HG02571 (cell line): Measurements from ENCODE around the gene LRRK1.

Experiments used
- ATAC-seq: cut with Tn5 transposase; IDR thresholded peaks from one replicate; pipeline ENCODE4 v1.9.1; 2021; ENCODE audit warnings: mild to moderate bottlenecking, moderate library complexity; ENCODE audit not compliant: unreplicated experiment

Gene LRRK1

DNA sequence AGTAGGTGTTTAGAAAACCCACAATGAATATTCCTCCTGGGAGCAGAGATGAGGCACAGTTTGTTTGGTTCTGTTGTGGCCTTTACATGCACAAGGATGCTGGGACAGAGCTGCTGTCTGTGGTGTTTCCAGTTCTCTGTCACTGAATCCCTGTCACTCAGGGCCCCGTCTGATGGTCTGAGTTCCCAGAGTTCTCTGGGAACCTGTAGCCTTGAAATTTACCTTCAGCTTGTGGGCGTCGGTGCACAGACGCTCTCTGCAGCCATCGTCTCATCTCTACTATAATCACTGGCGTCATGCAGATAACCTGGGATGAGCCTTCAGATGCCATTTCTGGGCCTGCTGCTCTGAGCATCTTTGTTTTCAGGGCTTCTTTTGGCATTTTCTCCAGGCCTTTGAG lies 81.9 kb downstream of the LRRK1 start:
- no peak for ATAC-seq

DNA sequence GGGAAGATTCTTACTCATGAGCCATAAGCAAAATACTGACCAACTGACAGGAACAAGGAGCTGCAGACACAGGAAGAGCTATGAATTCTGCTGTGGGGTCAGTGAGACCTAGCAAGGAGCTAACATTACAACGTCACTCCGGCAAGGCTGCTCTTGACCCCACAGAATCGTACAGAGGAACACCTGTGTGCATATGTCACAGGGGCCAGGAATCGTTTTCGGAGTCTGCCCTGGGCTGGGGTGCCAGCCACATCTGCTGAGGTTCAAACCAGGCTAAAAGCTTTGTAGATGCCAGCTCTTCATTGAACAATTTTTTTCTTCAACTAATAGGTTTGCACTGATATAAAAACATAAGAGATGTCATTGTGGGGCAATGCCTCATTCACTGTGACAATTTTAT lies 82.6 kb downstream of the LRRK1 start:
- ATAC-seq, result no peak

DNA sequence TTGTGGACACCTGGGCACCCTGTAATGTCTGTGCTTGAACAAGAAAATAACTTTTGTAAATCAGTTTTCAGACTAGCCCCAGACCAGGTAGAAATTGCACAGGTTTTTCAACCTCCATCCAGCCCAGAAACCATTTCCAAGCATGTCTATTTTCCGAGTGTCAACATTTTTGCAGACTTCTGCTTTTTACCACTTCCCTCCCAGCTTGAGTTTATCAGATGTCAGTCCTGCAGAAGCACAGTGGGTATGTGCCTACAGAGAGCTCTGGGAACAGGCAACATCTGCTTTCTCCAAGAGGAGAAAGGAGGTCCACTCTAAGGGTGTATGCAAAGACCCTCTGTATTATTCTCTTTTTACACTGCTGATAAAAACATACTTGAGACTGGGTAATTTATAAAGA lies 83.9 kb downstream of the LRRK1 start:
- no peak for ATAC-seq

DNA sequence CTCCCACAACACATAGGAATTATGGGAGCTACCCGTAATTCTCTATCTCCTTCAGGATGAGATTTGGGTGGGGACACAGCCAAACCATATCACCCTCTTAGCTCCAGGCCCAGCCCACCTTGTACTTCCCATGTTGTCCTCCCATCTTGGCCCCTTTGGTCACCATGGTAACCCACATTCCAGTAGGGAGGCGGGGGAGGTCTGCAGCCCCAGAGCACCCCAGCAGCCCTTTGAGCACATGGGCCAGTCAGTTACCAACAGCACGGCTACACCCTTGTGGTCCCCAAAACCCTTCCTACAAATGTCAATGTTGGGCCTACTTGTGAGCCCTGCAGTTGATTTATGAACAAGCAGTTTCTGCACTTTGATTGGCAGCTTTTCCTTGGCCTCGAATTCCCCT lies 84.5 kb downstream of the LRRK1 start:
- ATAC-seq, result no peak

DNA sequence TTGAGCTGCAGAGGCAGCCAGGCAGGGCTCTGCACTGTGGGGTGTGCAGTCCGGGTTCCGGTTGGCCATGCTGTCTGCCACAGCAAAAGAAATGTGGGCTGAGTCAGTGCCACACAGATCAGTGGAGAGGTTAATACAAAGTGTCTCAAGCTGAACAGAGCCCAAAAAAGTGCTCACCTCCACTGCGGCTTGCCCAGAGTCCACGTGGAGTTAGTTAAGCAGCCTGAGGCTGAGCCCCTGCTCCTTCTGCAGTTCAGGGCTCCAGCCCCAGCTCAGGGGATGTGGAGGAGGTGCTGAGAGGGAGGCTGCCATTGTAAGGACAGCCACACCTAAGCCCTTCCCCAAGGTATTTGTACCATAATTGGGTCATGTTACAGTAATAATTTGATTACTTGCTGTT lies 85.3 kb downstream of the LRRK1 start:
- ATAC-seq, result no peak

DNA sequence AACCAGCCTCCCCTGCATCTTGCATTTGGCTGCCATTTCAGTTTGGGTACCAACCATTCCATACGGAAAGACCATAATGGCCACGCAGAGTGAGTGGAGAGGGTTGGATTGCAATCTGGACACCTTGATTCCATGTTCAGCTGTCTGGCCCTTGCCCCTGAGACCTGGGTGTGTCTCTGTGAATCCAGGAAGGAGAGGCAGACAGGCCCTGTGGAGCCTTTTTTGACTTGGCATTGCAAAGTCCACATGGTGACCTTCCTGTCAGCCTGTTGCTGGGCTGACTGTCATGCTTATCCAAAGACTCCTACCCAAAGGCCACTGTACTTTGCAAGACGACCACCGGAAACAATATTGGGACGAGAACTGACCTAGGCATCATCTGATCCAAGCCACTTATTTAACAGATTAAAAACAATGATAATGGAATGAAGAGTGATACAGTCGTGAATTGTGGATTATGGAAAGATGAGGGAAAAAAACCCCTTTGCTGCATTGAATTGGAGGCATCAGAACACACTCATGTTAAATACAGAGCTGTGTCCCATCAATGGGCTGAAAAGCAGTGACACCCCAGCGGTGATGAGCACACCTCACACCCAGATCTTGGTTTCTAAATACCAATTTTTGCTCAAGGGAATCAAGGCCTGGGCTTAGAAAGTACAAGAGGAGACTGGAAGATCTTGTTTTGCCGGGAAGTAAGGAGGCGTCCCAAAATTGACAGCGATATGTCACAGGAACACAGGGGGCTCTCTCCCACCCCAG lies 86.0 kb downstream of the LRRK1 start:
- no peak for ATAC-seq

DNA sequence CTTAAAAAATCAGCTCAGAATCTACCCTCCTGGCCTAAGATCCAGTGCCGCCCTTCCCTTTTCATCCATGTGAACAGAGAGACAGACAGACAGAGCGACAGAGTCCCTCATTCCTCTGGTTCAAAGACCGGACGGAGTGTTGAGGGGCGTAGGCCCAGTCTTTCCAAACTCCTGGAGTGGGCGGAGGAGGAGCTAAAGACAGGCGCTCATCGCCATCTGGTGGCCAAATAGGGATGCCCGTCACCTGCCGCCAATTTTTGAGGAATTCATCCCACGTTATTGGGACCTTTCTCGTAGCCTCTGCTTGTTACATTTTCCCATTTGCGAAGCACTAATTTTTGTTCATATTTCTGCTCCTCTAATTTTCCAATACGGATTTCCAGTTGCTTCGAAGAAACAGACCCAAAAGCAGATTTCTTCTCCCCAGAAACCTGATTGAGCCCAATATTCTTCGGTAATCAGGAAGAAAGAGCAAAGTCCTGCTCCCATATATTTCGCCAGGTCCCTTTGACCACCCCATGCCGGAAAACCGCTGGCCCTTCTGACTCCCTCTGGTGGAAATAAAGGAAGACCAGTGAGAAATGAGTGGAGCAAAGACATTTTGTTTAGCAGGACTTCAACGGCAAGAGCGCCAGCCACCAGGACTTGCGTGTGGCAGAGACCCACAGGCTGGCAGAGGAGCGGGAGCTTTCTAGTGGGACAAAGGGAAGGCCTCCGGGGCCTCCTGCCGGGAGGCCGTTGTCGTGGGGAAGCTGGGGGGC lies 88.0 kb downstream of the LRRK1 start:
- no peak for ATAC-seq

DNA sequence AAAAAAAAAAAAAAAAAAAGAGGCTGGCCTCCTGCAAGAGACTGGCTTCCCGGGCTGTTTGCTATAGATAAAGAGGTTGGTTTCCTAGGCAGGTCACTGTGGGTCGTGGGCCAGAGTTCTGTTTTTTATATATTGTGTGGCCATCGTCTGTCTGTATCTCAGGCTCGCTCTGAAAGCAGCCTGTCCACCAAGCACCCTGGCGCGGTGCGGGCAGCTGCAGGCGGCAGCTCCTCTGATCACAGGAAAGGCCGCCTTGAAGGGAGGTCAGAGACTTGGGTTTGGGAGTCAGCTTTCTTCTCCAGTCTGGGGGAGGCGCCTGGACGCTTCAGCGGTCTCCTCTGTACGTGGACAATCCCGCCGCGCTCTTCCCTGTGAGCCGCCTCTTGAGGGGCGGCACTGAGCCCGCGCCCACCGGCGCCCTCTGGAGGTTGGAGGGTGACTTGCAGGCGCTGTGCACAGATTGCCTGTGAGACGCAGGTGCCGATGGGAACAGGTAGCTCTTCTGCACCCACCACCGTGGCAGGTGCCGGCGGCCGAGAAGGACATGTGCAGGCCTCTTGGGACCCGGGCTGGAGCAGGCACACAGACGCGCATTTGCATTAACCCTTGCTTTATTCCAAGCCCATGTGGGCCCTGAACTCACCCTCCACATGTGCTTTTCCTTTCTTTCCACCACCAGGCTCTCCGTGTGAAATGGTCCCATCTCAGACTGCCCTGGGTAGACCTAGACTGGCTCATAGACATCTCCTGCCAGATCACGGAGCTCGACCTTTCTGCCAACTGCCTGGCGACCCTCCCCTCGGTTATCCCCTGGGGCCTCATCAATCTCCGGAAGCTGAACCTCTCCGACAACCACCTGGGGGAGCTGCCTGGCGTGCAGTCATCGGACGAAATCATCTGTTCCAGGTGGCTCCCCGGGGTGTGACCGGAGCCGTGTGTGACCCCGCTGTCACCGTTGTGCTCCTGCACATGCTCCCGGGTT lies 89.3 kb downstream of the LRRK1 start:
- ATAC-seq, result peak; percentile 76

DNA sequence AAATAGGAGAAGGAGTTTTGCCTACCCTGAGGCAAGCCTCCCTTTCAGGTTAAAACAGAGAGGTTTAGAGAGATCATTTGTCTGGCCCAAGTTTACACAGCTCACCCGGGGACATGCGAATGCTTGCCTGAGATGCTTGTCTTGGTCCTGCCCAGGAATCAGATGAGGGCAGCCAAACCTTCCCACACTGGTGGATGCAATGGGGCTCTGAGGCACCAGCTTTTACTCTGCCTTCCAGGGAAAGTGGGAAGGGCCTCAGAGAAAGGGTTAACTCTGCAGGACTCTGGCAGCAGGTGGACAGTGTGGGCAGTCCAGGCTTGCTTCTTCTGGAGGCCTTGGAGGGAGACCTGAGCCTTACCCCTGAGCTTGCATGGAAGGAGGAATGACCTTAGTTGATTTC lies 90.0 kb downstream of the LRRK1 start:
- ATAC-seq, result no peak

DNA sequence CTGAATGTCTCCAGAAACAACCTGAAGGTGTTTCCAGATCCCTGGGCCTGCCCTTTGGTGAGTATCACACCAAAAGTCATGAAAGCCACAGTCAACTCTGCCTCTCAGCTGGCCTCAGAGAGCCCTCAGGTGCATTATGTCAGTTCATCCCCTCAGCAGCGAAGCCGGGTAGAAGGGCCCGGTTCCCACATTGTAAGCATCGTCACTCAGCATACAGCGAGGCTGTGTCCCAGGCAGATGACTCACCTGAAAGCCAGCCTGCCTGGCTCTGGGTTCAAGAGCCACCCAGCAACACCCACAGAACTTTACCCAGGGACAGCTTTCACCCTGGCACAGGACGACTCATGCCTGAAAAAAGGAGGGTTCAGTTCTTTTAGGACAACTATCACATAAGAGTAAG lies 91.6 kb downstream of the LRRK1 start:
- no peak for ATAC-seq

DNA sequence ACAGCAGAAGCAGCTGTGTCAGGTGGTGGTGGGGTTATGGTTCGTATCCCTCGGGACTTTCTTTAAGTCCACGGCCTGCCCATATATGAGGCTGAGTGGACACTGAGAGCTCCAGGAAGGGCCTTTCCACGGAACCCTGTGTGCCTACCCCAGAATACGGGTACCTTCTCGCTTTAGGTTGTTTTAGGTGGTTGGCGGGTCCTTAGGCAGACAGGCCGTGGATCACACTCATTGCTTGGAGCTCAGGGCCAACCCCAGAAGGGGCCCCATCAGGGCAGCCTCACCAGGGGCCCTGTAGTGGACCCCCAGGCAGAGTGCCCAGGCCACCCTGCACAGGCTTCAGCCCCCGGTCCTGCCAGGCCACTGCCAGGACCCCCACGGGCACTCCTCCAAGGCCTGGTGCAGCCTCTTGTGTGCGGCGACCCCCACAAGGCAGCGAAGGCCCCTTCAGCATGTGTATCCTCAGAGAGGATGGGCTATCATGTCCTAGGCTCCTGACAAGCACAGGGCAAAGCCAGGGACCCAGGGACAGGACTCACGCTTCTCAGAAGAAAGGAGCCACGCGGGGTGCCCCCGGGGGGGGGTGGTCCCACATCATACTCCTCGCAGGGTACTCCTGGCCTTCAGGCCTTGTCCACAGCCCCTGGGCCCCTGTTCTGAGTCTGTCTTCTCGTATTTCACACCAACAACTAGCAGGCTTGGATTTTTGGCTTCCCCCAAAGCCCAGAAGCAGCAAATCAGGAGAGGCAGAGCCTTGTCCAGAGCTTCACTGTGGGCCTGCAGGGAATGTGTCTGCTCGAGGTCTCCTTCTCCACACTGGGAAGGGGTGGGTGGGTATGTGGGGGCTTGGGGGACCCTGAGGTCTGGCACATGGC lies 93.4 kb downstream of the LRRK1 start:
- no peak for ATAC-seq

DNA sequence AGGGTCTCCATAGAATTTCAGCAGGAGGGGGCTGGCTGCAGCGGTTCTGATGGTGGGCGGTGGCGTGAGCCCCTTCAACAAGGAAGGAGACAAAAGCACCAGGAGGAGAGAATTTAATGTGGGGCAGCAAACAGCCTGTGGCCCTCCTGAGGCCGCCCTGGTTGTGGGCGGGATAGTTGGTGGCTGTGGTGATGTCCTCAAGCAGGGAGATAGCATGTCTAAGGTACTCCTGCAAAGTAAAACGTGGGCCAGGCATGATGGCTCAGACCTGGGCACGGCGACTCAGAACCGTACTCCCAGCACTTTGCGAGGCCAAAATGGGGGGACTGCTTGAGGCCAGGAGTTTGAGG lies 94.0 kb downstream of the LRRK1 start:
- ATAC-seq, result no peak

DNA sequence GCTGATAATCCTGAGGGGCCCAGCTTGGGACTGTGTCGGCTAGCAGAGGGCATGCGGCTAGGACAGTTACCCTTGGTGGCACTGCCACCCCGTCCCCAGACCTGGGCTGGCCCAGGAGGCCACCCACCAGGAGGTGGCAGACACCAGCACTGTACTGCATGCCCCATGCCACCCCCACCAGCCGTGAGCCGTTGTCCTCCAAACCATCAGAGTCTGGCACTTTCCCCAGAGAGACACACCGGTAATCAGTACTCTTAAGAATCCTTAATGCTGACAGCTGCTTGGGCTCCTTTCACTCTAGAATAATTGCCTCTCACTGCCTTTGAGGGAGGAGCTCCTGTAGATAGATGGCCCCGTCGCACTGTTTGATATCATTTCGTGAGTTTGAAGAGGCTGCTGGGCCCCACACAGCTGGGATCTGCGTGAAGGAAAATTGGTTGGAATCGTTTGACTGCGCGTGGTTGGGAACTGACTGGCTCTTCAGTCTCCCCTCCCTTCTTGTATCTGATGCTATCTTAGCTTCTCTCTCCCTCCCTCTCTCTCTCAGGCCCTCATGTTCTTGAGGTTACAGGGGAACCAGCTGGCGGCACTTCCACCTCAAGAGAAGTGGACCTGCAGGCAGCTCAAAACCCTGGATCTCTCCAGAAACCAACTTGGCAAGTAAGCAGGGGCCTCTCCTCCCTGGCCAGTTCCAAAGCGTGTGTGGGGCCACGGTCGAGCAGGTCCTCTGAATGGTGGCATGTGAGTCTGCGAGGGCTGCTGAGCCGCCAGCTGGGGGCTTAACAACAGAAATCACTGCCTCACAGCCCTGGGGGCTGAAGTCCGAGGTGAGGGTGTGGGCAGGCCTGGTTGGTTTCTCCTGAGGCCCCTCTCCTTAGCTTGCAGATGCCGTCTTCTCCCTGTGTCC lies 94.9 kb downstream of the LRRK1 start:
- ATAC-seq, result no peak

DNA sequence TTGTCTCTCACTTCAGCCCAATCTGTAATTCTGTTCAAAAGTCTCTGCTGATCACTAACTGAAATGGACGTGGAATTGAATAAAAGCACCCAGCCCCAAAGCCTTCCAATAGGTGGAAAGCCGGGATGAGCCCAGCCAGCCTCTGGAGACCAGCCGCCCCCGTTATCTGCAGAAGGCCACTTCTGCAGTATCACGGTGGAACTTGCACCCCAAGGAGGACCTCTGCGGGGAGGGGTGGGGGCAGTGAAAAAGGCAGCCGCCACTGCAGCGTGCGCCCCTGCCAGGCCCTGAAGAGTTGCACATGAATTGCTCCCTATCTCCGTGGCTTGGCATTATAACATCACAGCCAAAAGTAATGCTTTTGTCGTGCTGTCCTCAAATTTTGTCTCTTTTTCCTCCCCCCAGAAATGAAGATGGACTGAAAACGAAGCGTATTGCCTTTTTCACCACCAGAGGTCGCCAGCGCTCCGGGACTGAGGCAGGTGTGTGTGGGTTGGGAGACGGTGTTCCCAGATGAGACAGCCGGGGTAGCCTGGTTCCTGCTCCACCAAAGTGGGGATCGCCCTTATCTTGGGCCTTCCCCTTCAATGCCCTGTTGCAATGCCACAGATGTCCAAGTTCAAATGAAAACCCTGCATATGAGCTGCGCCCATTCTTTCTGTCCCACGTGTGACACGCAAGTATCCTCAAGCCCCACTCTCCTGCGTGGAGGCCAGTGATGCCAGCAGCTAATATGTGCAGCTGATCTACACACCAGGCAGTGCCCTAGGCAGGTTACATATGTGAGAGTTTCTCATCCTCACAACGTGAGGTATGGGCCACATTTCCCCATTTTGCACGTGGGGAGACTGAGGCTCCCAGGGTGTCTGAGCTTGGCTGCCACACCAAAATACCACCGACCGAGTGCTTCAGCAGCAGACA lies 96.0 kb downstream of the LRRK1 start:
- no peak for ATAC-seq

DNA sequence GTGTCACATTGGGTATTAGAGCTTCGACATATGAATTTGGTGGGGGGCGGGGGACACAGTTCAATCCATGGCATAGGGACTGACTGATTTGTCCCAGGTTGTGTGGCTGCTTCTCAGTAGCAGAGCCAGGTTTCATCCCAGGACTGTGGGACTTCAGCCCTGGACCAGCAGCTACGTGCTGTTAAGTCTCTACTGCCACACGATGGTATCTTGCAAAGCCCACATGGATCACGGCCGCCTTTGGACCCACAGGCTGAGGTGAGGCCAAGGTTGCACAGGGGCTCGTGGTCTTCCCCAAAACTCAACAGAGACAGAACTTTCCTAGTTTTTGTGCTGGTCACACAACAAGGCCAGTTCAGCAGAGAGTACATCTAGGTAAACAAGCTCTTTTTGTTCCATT lies 97.4 kb downstream of the LRRK1 start:
- ATAC-seq, result no peak

DNA sequence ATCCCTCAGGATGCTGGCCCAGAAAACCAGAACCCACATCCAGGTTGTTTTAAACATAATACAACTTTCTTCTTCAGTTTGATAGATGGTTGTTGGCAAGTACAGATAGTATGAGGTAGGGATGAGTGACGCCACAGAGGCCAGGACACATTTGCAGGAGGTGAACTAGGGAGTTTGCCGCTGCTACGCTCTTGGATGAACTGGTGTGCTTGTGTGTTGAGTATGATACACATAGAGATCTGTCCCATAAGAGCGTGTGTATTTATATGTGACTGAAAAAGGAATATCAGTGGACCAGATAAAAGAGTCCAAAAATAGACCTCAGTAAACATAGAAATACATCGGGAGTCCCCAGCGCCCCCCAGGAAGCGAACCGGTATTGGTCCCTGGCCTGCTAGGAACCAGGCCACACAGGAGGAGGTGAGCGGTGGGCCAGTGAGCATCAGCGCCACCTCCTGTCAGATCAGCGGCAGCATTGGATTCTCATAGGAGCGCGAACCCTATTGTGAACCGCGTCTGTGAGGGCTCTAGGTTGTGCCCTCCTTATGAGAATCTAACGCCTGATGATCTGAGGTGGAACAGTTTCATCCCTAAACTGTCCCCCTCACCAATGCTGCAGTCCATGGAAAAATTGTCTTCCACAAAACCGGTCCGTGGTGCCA lies 98.1 kb downstream of the LRRK1 start:
- no peak for ATAC-seq

DNA sequence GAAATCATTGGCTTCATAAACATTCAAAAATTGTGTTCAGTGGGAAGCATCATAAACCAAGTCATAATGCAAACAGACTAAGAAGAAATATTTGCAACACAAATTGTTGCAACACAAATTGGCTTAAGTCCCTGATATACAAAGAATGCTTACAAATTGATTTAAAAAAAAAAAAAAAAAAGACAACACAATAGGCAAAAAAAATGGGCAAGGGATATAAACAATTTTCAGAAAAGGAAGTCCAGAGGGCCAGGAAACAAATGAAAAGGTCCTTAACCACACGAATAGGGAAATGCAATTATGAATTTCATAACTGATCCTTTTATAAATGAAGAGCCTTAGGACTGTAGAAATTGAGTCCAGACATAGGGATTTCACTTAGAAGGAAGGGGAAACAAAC lies 98.9 kb downstream of the LRRK1 start:
- no peak for ATAC-seq

DNA sequence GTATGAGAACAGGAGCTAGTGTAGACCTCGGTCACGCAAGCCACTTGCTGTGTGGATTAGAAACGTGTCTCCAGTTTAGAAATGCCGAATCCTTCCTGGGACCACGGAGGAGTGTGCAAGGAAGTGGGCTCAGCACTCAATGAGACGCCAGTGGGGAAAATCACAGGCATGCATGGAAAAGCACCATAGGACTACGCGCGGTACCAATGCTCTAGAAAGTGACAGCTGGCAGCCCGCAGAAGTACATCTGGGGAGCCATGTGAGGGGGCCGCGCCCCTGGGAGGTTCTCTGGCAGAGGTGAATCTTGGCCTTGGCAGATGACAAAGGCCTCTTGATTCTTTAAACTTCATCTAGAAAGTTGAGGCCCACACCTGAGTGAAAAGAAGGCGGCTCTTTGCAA lies 99.3 kb downstream of the LRRK1 start:
- no peak for ATAC-seq
